Fibroblast of the aortic adventitia (primary cell): ENCODE results near the gene UBXN6. TPM values are rescaled to one million over a fixed set of nuclear protein-coding genes. Genes with fewer than 3 reads are reported as not detected.
A peak's percentile ranks its signal among the peaks of the same experiment; 100 is the strongest.

Experiments
- DNase-seq: peaks from one replicate; pipeline ENCODE4 v3.0.0-alpha.2; 2010; ENCODE audit warnings: low read depth
- H3K4me3 ChIP-seq: 2 replicates; pipeline ENCODE4 v1.5.1; 2011; ENCODE audit warnings: low read depth, mild to moderate bottlenecking, control low read depth, low read length, moderate library complexity
- CTCF ChIP-seq: IDR thresholded peaks from 2 replicates; pipeline ENCODE4 v1.5.1; 2011; ENCODE audit warnings: mild to moderate bottlenecking, low read length, control low read depth, inconsistent platforms; ENCODE audit not compliant: insufficient read depth
- total RNA-seq: library from RNA; depleted of rRNA; stranded (reverse); fragments of >200 nt; gene quantifications from 2 replicates; pipeline ENCODE4 v1.2.3, GENCODE V29; 2012; ENCODE audit warnings: low replicate concordance

Gene UBXN6
- total RNA-seq, 1 donor = 87.9 TPM

- H3K4me3 ChIP-seq = no peak overlapping the region
- no peak for TF ChIP-seq CTCF
- no peak for DNase-seq
Measured at GRCh38 chr19:4406626-4407025, 51.0 kb downstream of the UBXN6 start.

DNA sequence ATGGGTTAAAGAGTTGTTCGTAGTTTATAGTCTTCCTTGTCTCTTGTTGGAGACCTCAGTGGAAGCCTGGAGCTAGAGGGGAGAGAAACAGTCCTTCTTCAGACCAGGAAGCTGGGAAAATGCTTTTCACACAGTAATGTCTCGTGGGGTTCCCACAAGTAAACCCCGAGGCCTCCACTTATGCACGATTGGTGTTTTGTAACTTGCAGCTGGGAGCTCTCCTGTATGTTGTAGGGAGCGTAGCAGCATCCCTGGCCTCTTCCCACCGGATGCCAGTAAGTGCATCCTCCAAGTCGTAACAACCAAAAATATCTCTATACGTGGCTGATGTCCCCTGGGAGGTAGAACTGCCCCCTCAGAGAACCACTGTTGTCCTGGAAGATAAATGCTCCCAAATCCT, 51.6 kb downstream of the UBXN6 start:
- no peak for DNase-seq
- H3K4me3 ChIP-seq = no peak overlapping the region
- TF ChIP-seq CTCF = no peak

- peak overlapping the region; percentile 84 for H3K4me3 ChIP-seq
- DNase-seq = no peak
- no peak for TF ChIP-seq CTCF
Measured at GRCh38 chr19:4403005-4403761, 54.4 kb downstream of the UBXN6 start.

- H3K4me3 ChIP-seq = peak within 1 kb of the TSS; percentile 84
- TF ChIP-seq CTCF = no peak
- DNase-seq = peak; percentile 100
Measured at GRCh38 chr19:4402171-4403004, 55.2 kb downstream of the UBXN6 start, which contains the start of gene CHAF1A. TSS of gene CHAF1A (plus strand) at chr19:4402640. CDS start at chr19:4402763, 123 bp downstream.

DNA sequence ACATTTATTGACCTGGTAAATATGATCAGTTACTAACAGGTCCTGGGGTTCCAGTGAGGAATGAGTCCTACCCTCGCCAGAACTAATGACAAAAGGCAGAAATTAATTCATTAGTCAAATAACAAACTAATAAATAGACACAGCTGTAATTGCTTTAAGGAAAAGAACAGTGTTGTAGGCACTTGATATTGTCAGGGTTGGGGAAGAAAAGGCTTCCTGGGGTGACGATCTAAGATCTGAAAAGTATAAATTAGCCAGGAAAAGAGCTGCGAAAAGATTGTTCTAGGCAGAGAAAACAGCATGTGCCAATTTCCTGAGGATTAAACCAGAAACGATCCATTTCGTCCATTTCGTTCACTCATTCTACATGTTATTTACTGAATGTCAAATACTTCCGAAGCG, 55.8 kb downstream of the UBXN6 start:
- DNase-seq = no peak
- peak overlapping the region; percentile 51 for H3K4me3 ChIP-seq
- TF ChIP-seq CTCF = no peak

GRCh38 chr19:4400135-4400936, 57.3 kb downstream of the UBXN6 start, which contains the start of gene SH3GL1:
TSS of gene SH3GL1 (minus strand) at chr19:4400547. CDS start at chr19:4400368, 179 bp downstream.
- TF ChIP-seq CTCF = peak; percentile 92
- H3K4me3 ChIP-seq = peak within 1 kb of the TSS; percentile 89
- DNase-seq = peak; percentile 92
